Astrocyte (in vitro differentiated cells and primary cell): ENCODE data around the gene DOCK10. TPM values are rescaled to one million over a fixed set of nuclear protein-coding genes. Genes with fewer than 3 reads are reported as not detected.

Experiments used
- DNase-seq: peaks from one replicate; pipeline ENCODE4 v3.0.0-alpha.2; 2010; ENCODE audit warnings: low read depth
- FAIRE-seq: peaks from 2 replicates; lab custom pipeline; 2011; peaks lifted over from hg19 to GRCh38; lab: Jason Lieb, UNC
- H2AFZ ChIP-seq: 2 replicates; pipeline ENCODE4 v1.6.0; 2012; ENCODE audit warnings: low read depth, low read length, inconsistent platforms
- H3K27ac ChIP-seq: 2 replicates; pipeline ENCODE4 v1.5.1; 2011; ENCODE audit warnings: low read depth, low read length, inconsistent platforms
- H3K27me3 ChIP-seq: 2 replicates; pipeline ENCODE4 v1.6.0; 2011; ENCODE audit warnings: low read length, inconsistent platforms; ENCODE audit not compliant: insufficient read depth
- H3K36me3 ChIP-seq: 2 replicates; pipeline ENCODE4 v1.5.1; 2011; ENCODE audit warnings: low read length, inconsistent platforms; ENCODE audit not compliant: insufficient read depth
- H3K4me1 ChIP-seq: 2 replicates; pipeline ENCODE4 v1.5.1; 2011; ENCODE audit warnings: low read length, inconsistent platforms; ENCODE audit not compliant: insufficient read depth
- H3K4me2 ChIP-seq: 2 replicates; pipeline ENCODE4 v1.6.0; 2012; ENCODE audit warnings: low read length, inconsistent platforms
- H3K4me3 ChIP-seq: 2 replicates; pipeline ENCODE4 v1.5.1; 2011; ENCODE audit warnings: low read depth, mild to moderate bottlenecking, low read length, inconsistent platforms; ENCODE audit not compliant: insufficient read depth
- H3K79me2 ChIP-seq: 2 replicates; pipeline ENCODE4 v1.6.0; 2012; ENCODE audit warnings: mild to moderate bottlenecking, low read length, inconsistent platforms; ENCODE audit not compliant: insufficient read depth
- H3K9ac ChIP-seq: 2 replicates; pipeline ENCODE4 v1.6.0; 2012; ENCODE audit warnings: mild to moderate bottlenecking, low read length, inconsistent platforms
- H3K9me3 ChIP-seq: 2 replicates; pipeline ENCODE4 v1.5.1; 2012; ENCODE audit warnings: low read depth, mild to moderate bottlenecking, low read length, inconsistent platforms; ENCODE audit not compliant: insufficient read depth
- H4K20me1 ChIP-seq: 2 replicates; pipeline ENCODE4 v1.6.0; 2012; ENCODE audit warnings: low read length, inconsistent platforms; ENCODE audit not compliant: insufficient read depth
- H3K27ac Mint-ChIP-seq: one replicate; pipeline ENCODE4 v1.8.0; 2021; ENCODE audit warnings: mild to moderate bottlenecking, mixed read lengths; ENCODE audit not compliant: unreplicated experiment
- H3K27me3 Mint-ChIP-seq: one replicate; pipeline ENCODE4 v1.8.0; 2021; ENCODE audit warnings: low read depth, mixed read lengths; ENCODE audit not compliant: unreplicated experiment
- H3K36me3 Mint-ChIP-seq: one replicate; pipeline ENCODE4 v1.8.0; 2021; ENCODE audit warnings: low read depth, mixed read lengths; ENCODE audit not compliant: unreplicated experiment
- H3K4me1 Mint-ChIP-seq: one replicate; pipeline ENCODE4 v1.8.0; 2021; ENCODE audit warnings: low read depth, mixed read lengths; ENCODE audit not compliant: unreplicated experiment
- H3K4me3 Mint-ChIP-seq: one replicate; pipeline ENCODE4 v1.8.0; 2021; ENCODE audit warnings: mild to moderate bottlenecking, moderate library complexity, mixed read lengths; ENCODE audit not compliant: unreplicated experiment
- H3K9me3 Mint-ChIP-seq: one replicate; pipeline ENCODE4 v1.8.0; 2021; ENCODE audit warnings: mild to moderate bottlenecking, mixed read lengths; ENCODE audit not compliant: unreplicated experiment
- CTCF ChIP-seq: IDR thresholded peaks from 2 replicates; pipeline ENCODE4 v1.5.1; 2011; ENCODE audit warnings: low read depth, mild to moderate bottlenecking, inconsistent platforms, low read length, moderate library complexity; ENCODE audit not compliant: insufficient read depth
- EZH2 ChIP-seq: IDR thresholded peaks from 2 replicates; pipeline ENCODE4 v1.6.1; 2012; ENCODE audit warnings: mild to moderate bottlenecking, low read length, inconsistent platforms; ENCODE audit not compliant: insufficient read depth
- total RNA-seq: library from RNA; stranded (reverse); gene quantifications from 2 replicates; pipeline ENCODE4 v1.2.1, GENCODE V29; 2021

The DOCK10 gene
- total RNA-seq, 1 donor from 2014 or later, result 7.7 TPM

- no peaks in the 10 kb centered on the region for H3K9me3 Mint-ChIP-seq
- peaks cover 9% of the 10 kb centered on the region for H3K4me1 Mint-ChIP-seq
- no peak for FAIRE-seq
- H3K4me3 Mint-ChIP-seq, result no peak overlapping the region
- Histone ChIP-seq H3K4me3 (no peak overlapping the region), H3K4me1 (peaks cover 8% of the 10 kb centered on the region), H3K27me3 (no peaks in the 10 kb centered on the region), H4K20me1 (peaks cover 11% of the 10 kb centered on the region), H3K9ac (no peak overlapping the region), H3K27ac (no peak overlapping the region), H3K9me3 (no peaks in the 10 kb centered on the region), H3K36me3 (no peaks in the 10 kb centered on the region), H3K4me2 (no peak overlapping the region), H3K79me2 (peaks cover 55% of the 10 kb centered on the region), H2AFZ (no peak overlapping the region)
- no peak overlapping the region for H3K27ac Mint-ChIP-seq
- no peaks in the 10 kb centered on the region for H3K36me3 Mint-ChIP-seq
- TF ChIP-seq CTCF, result no peak
- no peak for TF ChIP-seq EZH2
- no peaks in the 10 kb centered on the region for H3K27me3 Mint-ChIP-seq
- no peak for DNase-seq
Observed at GRCh38 chr2:225027061-225027762, 15.1 kb downstream of the DOCK10 start.

GRCh38 chr2:225025917-225026571 is 16.2 kb downstream of the DOCK10 start:
- TF ChIP-seq CTCF (no peak), EZH2 (no peak)
- FAIRE-seq (peak; percentile 73), DNase-seq (peak; percentile 92)
- Histone ChIP-seq H3K9ac (no peak overlapping the region), H3K9me3 (no peaks in the 10 kb centered on the region), H3K27me3 (no peaks in the 10 kb centered on the region), H3K79me2 (peaks cover 55% of the 10 kb centered on the region), H3K4me1 (peaks cover 8% of the 10 kb centered on the region), H3K4me2 (peak overlapping the region; percentile 29), H3K4me3 (no peak overlapping the region), H2AFZ (no peak overlapping the region), H3K36me3 (no peaks in the 10 kb centered on the region), H3K27ac (peak overlapping the region; percentile 3), H4K20me1 (peaks cover 4% of the 10 kb centered on the region)
- Mint-ChIP-seq H3K4me3 (peak overlapping the region; percentile 37), H3K9me3 (no peaks in the 10 kb centered on the region), H3K4me1 (peaks cover 9% of the 10 kb centered on the region), H3K27me3 (no peaks in the 10 kb centered on the region), H3K36me3 (no peaks in the 10 kb centered on the region), H3K27ac (peak overlapping the region; percentile 73)

GRCh38 chr2:225022188-225022587 is 20.1 kb downstream of the DOCK10 start:
- Histone ChIP-seq H3K4me2 (no peak overlapping the region), H3K9me3 (no peaks in the 10 kb centered on the region), H3K27me3 (no peaks in the 10 kb centered on the region), H4K20me1 (no peaks in the 10 kb centered on the region), H2AFZ (no peak overlapping the region), H3K27ac (no peak overlapping the region), H3K79me2 (peaks cover 46% of the 10 kb centered on the region), H3K4me1 (peaks cover 8% of the 10 kb centered on the region), H3K9ac (no peak overlapping the region), H3K36me3 (no peaks in the 10 kb centered on the region), H3K4me3 (no peak overlapping the region)
- no peak overlapping the region for H3K27ac Mint-ChIP-seq
- no peaks in the 10 kb centered on the region for H3K9me3 Mint-ChIP-seq
- no peaks in the 10 kb centered on the region for H3K27me3 Mint-ChIP-seq
- TF ChIP-seq CTCF (no peak), EZH2 (no peak)
- FAIRE-seq, result no peak
- DNase-seq, result no peak
- no peaks in the 10 kb centered on the region for H3K36me3 Mint-ChIP-seq
- H3K4me1 Mint-ChIP-seq, result peaks cover 22% of the 10 kb centered on the region
- no peak overlapping the region for H3K4me3 Mint-ChIP-seq
